IPS-18c (cell line): ENCODE results near the gene CARD9.

Experiments
- H3K4me3 ChIP-seq: 2 replicates; pipeline ENCODE4 v1.7.0; 2013; ENCODE audit warnings: low read depth, mild to moderate bottlenecking, low read length, moderate library complexity; ENCODE audit not compliant: insufficient read depth
- H3K9me3 ChIP-seq: one replicate; pipeline ENCODE4 v1.6.1; 2013; ENCODE audit warnings: mild to moderate bottlenecking, low read length, moderate library complexity; ENCODE audit not compliant: control insufficient read depth, insufficient read depth

The CARD9 gene

DNA sequence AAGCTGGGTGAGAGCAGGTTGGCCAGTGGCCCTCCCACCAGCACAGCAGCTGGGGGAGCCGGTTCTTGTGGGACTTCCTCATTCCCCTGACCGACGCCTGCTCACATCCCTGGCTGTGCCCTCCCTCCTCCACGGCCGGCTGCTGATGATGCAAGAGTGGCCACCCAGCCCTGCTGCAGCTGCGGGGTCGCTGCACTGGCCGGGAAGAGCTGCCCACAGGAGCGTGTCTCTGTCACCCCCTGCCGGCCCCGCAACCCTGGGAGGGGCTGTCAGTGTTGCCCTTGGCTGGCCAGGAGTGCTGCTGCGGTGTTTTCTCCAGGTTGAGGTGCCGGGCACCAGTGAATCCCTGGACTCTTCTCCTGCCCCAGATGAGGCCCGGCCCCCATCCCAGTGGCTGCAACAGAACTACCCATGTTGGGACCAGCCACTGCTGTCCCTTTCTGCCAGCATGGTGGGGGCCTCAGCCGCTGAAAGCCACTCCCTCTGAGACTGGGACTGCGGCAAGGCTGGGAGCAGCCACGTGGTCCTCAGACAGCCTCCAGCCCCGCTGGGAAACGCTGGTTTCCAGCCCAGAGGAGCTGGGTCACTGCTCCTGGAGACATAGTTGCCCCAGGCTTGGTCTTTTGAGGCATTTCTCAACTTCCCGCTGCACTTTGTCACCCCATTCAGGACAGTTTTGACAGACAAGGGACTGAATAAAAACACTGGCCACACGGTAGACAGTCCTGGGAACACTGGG lies 739 bp downstream of the CARD9 start:
- H3K4me3 ChIP-seq, result no peak overlapping the region
- H3K9me3 ChIP-seq, result no peaks in the 10 kb centered on the region

DNA sequence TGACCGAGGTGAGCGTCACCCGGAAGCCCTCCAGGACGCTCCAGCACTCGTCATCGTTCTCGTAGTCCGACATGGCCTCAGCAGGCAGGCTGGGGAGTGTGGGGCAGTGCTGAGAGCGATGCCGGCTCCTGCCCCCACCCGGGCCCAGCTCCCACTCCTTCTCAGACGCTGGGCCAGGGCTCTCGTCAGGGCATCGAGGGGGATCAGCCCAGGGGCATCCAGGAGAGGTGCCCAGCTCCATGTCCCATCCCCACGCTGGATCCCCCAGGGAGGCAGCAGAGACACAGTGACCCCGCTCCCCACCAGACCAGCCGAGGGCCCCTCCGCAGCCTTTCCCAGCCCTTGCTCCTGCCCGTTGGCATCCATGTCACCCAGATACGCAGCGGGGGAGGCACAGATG lies 1.5 kb downstream of the CARD9 start:
- Histone ChIP-seq H3K9me3 (no peaks in the 10 kb centered on the region), H3K4me3 (no peak overlapping the region)

DNA sequence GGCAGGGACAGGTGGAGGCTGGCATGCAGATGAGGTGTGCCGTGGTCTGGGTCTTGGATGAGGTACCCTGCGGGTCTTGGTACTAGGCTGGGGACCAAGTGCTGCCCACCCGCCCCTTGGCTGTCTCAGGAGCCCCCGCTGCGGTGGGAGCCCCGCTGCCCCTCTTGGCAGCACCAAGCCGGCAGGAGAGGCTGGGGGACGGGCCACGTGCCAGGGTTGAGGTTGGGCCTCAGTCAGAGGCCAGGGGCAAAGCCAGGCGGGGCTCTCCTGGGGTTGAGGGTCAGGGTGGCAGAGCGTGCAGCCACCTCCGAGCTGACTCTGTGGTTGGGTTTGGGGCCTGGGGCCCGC lies 2.0 kb downstream of the CARD9 start:
- H3K9me3 ChIP-seq, result no peaks in the 10 kb centered on the region
- no peak overlapping the region for H3K4me3 ChIP-seq

DNA sequence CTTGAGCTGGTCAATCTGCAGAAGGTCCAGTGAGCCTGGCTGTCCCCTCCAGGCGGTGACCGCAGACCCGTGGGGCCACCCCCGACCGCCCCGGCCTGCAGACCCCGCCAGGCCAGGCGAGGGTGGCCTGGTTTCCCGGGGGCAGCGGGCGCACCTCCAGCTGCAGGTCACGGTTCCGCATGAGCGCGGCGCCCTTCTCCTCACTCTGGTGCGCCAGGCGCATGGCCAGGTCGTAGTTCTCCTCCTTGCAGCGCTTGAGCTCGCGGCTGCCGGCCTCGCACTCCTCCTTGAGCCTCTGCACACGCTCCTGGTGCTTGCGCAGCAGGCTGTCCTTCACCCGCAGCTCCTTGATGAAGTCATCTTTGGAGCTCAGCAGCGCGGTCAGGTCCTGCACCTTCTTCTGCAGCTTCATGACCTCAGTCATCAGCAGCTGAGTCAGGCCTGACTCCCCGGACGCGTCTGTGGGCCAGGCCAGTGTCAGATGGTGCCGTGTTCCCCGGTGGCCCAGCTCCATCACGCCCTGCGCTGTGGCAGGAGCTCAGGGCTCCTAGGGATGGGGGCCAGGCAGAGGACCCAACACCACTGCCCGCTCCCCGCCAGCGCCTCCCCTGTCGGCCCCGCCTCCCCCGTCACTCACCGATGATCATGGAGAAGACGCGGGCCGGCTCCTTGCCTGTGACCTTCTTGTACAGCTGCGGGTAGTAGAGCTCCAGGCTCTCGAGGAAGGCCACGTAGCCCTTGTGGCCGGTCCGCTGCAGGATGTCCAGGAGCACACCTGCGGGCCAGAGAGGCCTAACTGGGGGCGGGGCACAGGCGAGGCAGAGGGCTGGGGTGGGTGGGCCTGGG lies 2.6 kb downstream of the CARD9 start:
- Histone ChIP-seq H3K4me3 (no peak overlapping the region), H3K9me3 (no peaks in the 10 kb centered on the region)

DNA sequence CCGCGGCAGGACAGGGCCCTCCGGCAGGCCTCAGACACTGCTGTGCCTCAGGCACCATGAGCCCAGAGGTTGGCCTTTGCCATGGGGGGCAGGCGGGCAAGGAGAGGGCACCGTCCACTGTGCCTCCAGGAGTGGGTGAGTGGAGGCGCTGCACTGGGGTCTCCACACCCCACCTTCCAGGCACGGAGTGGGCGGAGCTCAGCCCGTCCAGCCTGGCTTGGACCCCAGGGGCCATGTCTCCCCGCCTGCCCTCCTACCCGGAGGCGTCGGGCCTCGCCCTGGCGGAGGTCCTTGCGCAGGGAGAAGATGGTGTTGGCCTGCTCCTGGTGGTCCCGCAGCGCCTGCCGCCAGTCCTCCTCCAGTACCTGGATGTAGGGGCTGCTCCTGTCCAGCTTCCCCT lies 3.4 kb downstream of the CARD9 start:
- H3K9me3 ChIP-seq, result no peaks in the 10 kb centered on the region

DNA sequence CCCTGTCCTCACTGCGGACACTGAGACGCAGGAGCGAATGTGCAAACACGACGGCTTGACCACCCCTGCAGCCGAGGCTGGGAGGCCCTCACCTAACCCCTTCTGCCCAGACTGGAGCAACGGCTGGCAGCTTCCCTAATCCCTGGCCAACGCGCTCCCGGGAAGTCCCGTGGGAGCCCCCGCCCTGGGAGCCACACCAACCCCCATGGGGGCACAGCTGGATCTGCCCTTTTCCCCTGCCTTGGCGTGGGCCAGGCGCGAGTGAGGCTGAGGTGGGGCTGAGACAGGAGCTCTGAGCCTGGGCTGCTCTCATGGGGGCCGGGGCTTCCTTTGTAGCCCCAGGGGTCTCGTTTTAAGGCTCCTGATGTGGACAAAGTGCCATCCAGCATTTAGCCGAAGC lies 5.3 kb downstream of the CARD9 start:
- Histone ChIP-seq H3K9me3 (no peaks in the 10 kb centered on the region), H3K4me3 (no peak overlapping the region)

More for the DNA sequence above, 3.4 kb downstream of the CARD9 start:
- no peak overlapping the region for H3K4me3 ChIP-seq

DNA sequence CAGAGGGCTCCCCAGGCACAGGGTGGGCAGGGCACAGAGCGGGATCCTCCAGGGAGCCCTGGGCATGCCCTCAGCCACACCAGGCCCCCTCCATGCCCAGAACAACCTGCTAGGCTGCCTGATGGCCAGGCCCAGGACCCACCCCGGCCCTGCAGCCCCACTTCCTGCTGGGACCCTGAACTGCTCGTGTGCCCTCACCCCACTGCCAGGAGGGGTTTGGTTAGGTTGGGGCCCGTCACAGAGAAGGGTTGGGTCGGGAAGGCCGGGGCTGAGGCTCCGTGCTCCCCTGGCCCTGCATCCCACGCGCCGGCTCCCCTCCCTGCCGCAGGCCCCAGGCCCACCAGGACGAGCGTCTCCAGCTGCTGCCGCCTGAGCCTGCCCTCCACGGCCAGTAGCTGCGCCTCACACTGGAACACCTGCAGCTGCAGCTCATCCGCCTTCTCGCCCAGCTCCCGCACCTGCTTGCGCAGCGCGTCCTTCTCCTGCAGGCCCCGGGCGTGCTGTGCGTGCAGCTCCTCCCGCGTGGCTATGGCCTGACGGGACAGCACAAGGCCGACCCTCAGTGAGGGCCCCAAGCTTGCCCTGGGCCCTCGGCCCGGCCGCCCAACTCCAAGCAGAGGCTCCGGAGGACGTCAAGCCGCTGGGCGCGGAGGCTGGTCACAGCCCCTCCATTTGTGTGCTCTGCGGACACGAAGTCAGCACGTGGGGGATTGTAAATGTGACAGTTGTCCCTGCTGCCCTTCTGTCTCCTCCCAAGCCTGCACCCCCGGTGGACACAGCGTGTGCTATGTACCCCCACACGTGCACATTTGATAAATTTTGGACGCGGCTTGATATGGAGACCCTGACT lies 5.9 kb downstream of the CARD9 start:
- H3K4me3 ChIP-seq, result no peak overlapping the region
- no peaks in the 10 kb centered on the region for H3K9me3 ChIP-seq

DNA sequence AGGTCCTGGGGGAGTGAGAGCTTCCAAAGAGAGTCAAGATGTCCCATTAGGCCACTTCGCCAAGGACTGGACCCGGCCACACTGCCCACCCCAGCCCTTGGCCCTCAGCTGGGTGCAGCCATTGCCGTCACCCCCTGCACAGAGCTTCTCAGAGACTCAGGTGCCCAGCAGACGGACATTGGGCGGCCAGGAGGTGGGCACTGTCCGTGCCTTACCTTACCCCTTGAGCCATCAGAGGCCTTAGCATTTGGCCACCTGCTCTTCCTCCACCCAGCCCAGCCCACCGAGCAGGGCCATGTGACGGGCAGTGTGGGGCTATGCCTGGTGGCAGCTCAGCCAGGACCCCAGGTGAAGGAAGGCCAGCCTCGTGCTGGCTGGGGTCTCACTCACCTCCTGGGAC lies 6.6 kb downstream of the CARD9 start:
- no peak overlapping the region for H3K4me3 ChIP-seq
- H3K9me3 ChIP-seq, result no peaks in the 10 kb centered on the region

DNA sequence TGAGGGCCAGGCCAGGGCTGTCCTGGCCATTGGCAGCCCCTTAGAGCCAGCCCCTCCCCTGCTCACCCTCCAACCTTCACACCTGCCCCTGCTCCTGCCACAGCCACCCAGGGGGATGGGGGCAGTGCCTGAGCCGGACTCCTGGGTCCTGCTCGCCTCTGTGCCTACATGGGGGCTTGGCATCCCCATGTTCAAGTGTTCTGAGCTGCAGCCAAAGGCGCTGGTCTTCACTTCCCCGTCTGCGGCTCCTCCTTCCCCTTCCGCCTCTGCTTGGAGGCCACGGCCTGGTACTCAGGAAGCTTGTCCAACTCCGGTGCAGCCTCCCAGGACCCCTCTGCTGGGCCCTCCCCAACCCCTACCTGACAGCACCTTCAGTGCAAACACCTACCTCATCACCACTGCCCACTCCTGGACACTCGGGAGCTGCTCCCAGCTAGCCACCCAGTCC lies 7.7 kb downstream of the CARD9 start:
- Histone ChIP-seq H3K4me3 (no peak overlapping the region), H3K9me3 (no peaks in the 10 kb centered on the region)

DNA sequence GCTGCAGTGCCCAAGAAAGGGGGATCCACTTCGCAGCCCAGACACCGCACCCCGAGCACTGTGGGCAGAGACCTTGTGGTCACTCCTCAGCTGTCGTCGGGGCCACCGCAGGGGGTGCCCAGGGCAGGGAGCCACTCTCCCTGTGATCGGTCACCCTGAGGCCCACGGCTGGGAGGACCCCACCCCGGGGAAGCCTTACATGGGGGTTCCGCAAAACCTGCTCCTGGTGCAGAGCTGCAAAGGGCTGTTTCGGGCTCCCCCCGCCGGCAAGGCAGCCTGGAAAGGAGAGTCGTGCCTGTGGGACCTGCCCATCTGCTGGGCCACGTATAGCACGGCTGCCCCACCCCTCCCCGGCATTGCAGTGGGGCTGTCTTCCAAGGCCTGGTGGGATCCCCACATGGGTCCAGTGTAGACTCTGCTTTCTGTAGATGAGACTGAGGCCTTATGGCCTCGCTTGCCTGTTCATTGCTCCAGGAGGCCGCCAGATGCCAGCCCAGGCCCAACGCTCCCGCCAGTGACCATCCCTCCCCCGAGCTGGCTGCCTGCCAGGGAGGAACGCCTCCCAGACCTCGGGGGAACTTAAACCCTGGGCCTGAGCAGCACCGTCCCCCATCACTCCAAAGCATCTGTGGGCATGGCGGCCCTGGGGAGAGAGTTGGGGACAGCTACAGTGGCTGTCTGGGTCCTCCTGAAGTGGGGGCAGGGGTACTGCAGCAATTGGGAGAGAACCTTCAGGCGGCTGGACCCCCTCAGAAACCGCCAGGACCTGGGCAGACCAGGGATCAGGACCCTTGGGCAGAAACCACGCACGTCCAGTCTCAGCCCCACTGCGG lies 8.3 kb downstream of the CARD9 start:
- no peak overlapping the region for H3K4me3 ChIP-seq
- H3K9me3 ChIP-seq, result no peaks in the 10 kb centered on the region

DNA sequence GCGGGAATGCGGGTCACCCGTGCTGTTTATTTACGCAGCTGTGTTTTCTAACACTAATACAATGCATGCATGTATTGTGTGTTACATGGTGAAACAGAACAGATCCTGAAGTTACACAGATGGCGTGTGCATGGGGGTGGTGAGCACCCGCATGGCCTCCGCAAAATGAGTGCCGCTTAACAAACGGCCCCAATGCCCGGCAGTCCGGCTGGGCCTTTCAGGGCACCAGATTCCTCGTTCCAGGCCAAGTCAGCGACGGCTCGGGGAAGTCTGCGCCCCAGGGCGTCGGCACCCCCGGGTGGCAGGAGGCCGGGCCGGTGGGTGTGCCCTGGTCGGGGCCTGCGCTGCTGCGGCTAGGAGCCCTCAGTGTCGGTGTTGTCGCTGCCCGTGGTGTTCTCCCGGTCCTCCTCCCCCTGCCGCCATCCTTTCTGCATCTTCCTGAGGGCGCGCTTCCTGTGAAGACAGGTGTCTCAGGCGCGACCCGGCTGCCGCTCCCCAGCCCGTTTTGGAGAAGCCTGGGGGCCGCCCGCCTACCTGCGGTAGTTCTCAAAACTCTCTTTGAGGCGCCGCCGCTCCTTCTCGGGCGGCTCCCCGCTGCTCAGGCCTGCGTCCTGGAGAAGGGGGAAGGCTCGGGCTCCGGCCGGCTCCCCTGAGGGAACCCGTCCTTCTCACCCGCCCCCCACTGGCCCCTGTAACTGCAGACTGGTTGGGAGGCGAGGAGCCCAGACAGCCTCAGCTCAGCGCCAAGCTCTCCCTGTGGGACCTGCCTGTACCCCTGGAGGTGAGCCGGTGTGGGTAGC lies 9.3 kb downstream of the CARD9 start:
- Histone ChIP-seq H3K9me3 (no peaks in the 10 kb centered on the region), H3K4me3 (no peak overlapping the region; the same call in 1 of the 2 replicates)

DNA sequence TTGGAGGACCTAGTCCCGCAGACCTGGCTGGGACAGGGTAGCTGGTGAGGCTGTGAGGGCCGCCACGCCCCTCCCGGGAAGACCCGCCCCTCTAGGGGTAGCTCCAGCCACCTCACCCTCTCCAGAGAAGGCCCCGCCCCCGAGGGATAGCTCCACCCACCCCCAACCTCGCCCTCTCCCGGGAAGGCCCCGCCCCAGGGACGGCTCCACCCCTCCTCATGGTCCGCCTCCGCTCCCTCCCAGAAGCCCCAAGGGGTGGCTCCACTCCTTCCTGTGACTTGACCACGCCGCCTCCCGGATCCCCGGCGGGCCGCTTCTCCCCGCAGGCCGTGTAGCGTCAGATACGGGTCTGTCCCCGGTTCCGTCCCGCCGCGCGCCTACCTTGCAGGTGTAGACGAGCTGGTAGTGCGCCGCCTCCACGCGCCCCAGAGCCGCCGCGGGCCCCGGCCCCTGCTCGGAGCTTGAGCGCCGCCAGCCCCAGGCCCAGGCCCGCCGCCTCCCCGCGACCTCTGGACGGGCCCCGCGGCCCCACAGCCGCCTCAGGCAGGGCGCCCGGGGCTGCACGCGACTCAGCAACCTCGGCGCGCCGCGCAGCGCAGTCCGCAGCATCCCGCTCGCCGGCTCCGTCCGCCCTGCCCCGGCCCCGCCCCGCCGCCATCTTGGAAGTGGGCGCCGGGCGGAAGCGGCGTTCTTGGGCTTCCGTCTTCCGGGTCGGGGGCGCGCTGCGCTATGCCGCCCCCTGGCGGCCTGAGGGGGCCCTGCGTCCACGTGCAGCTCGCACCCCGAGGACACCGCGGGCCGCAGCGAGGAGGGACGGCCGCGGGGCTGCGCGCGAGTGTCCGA lies 10.1 kb downstream of the CARD9 start, which contains the start of gene DNLZ:
TSS of gene DNLZ (minus strand) at position 639 of the 843 bp plus-strand sequence. CDS start at position 609, 30 bp downstream.
- H3K9me3 ChIP-seq, result no peaks in the 10 kb centered on the region
- peak within 1 kb of the TSS; percentile 89 for H3K4me3 ChIP-seq

DNA sequence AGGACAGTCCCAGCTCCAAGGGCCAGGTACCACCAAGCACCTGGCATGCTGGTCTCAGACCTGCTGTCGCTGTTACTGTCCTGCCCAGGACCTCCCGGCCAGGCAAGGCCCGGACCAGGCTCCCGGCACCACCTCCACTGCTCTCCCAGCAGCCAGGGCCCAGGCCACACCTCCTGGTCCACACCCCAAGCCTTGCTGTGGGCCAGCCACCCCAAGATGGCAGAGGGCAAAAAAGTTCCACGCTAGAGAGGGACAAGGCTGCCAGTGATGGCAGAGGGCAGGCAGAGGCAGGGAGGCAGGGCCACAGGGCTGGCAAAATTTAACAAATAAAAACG lies 11.1 kb downstream of the CARD9 start:
- Histone ChIP-seq H3K9me3 (no peaks in the 10 kb centered on the region), H3K4me3 (no peak overlapping the region)

DNA sequence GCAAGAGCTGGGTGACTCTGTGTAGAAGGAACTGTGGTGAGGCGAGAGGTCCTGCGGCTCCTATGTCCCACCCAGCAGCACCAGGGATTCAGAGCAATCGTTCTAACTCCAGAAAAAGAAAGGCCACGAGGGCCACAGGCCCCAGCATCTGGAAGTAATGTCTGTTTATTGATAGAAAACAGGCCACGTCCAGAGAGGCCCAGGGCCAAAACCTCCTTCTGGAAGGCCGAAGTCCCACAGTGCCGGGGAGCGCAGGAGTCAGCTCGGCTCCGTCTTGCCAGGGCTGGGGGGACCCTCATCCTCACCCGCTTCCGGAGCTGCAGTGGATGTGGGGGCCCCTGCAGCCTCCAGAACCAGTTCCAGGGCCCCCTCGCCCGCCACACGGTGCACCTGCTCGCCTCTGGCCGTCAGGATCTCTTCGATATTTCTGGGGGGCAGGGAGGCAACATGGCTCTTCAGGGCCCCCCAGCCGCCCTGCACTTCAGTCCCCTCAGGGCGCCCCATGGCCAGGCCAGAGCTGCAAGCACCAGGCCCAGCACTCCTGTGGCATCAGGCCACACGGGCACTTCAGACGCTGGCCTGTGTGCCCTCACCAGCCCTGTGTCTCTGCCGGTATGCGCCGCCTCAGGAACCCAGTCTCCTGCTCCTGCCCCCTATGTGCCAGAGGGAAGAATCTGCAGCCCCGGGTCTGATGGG lies 11.6 kb downstream of the CARD9 start:
- H3K9me3 ChIP-seq, result no peaks in the 10 kb centered on the region
- H3K4me3 ChIP-seq, result no peak overlapping the region
